Nephron progenitor cell (in vitro differentiated cells): ENCODE measurements around the gene MACROD2.
A peak's percentile ranks its signal among the peaks of the same experiment; 100 is the strongest.

ENCODE experiments used
- DNase-seq: peaks from one replicate; pipeline ENCODE4 v3.0.0; 2021
- H3K27ac Mint-ChIP-seq: 2 replicates; pipeline ENCODE4 v1.8.0; 2021; ENCODE audit warnings: mild to moderate bottlenecking, moderate library complexity, mixed read lengths
- H3K27me3 Mint-ChIP-seq: 2 replicates; pipeline ENCODE4 v1.8.0; 2021; ENCODE audit warnings: mild to moderate bottlenecking, low read depth, mixed read lengths; ENCODE audit not compliant: poor library complexity
- H3K36me3 Mint-ChIP-seq: 2 replicates; pipeline ENCODE4 v1.8.0; 2021; ENCODE audit warnings: low read depth, mixed read lengths
- H3K4me1 Mint-ChIP-seq: 2 replicates; pipeline ENCODE4 v1.8.0; 2021; ENCODE audit warnings: mixed read lengths
- H3K4me3 Mint-ChIP-seq: 2 replicates; pipeline ENCODE4 v1.8.0; 2021; ENCODE audit warnings: mild to moderate bottlenecking, moderate library complexity, mixed read lengths
- H3K9me3 Mint-ChIP-seq: 2 replicates; pipeline ENCODE4 v1.8.0; 2021; ENCODE audit warnings: mild to moderate bottlenecking, moderate library complexity, mixed read lengths
- TF ChIP-seq, protein P1 (sequence below): fragments of 200-600 bp; sonication (generic); IDR thresholded peaks from 2 replicates; pipeline ENCODE4 v1.5.0; 2021; ENCODE audit warnings: antibody characterized with exemption

Gene MACROD2

GRCh38 chr20:14178528-14178927 lies 183.2 kb downstream of the MACROD2 start:
- Mint-ChIP-seq H3K27me3 (peaks cover 4% of the 10 kb centered on the region), H3K4me3 (no peak overlapping the region), H3K4me1 (no peaks in the 10 kb centered on the region), H3K27ac (no peak overlapping the region), H3K36me3 (peaks cover 9% of the 10 kb centered on the region), H3K9me3 (peaks cover 23% of the 10 kb centered on the region)
- DNase-seq, result no peak
- TF ChIP-seq, protein P1, sequence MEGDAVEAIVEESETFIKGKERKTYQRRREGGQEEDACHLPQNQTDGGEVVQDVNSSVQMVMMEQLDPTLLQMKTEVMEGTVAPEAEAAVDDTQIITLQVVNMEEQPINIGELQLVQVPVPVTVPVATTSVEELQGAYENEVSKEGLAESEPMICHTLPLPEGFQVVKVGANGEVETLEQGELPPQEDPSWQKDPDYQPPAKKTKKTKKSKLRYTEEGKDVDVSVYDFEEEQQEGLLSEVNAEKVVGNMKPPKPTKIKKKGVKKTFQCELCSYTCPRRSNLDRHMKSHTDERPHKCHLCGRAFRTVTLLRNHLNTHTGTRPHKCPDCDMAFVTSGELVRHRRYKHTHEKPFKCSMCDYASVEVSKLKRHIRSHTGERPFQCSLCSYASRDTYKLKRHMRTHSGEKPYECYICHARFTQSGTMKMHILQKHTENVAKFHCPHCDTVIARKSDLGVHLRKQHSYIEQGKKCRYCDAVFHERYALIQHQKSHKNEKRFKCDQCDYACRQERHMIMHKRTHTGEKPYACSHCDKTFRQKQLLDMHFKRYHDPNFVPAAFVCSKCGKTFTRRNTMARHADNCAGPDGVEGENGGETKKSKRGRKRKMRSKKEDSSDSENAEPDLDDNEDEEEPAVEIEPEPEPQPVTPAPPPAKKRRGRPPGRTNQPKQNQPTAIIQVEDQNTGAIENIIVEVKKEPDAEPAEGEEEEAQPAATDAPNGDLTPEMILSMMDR, result no peak

DNA sequence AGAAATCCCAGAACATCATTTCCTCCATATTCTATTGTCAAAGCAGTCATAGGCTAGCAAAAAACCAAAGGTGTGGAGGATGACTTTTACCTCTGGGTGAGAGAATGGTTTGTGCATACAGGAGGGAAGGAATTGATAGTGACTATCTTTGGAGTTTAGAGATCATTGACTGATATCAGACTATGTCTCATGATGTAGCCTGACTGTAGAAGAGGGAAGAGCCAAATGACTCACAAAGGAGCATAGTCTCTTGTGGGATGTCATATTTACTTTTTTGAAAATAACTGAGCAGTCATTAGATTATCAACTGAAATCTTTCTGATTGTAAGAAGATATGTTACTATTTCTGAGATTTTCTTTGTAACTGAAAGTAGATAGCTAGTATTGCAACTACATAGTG lies 183.6 kb downstream of the MACROD2 start:
- Mint-ChIP-seq H3K9me3 (peaks cover 23% of the 10 kb centered on the region), H3K4me3 (no peak overlapping the region), H3K36me3 (peaks cover 8% of the 10 kb centered on the region), H3K27ac (no peak overlapping the region), H3K27me3 (peaks cover 4% of the 10 kb centered on the region), H3K4me1 (no peaks in the 10 kb centered on the region)
- TF ChIP-seq, protein P1, result no peak
- no peak for DNase-seq

DNA sequence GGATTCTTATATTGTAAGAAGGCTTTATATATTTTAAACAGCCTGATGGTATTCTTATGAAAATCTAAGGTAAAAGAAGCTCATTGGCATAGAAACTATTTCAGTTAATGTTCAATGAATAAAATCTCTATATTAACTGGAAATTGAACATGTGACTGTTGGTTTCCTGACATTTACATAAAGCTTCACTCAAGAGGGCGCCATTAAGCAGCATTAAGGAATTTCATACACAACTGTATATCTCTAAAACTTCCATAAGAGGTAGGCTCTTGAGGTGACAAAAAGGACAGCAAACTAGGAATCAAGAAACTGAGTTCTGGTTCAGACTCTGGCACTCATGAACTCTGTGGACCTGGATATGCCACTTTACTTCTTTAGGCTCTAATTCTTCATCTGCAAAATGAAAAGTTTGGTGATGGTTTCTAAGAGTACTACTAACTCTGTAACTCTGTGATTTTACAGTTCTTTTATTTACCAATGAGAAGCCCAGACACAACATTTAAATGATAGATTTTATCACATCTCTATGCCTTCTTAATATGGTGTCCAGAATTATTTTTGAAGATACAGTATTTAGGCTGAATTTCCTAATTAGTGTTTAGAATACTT lies 194.6 kb downstream of the MACROD2 start:
- TF ChIP-seq, protein P1, result peak; percentile 29
- Mint-ChIP-seq H3K9me3 (no peaks in the 10 kb centered on the region), H3K27me3 (no peaks in the 10 kb centered on the region), H3K4me1 (peaks cover 11% of the 10 kb centered on the region), H3K27ac (no peak overlapping the region), H3K36me3 (no peaks in the 10 kb centered on the region), H3K4me3 (no peak overlapping the region)
- DNase-seq, result no peak

- no peak for DNase-seq
- Mint-ChIP-seq H3K27me3 (peaks cover 3% of the 10 kb centered on the region), H3K36me3 (no peaks in the 10 kb centered on the region), H3K9me3 (no peaks in the 10 kb centered on the region), H3K4me3 (no peak overlapping the region), H3K4me1 (peaks cover 11% of the 10 kb centered on the region), H3K27ac (no peak overlapping the region)
- TF ChIP-seq, protein P1, result no peak
These were observed 196.2 kb downstream of the MACROD2 start for GRCh38 chr20:14191559-14191958.

- Mint-ChIP-seq H3K4me3 (no peak overlapping the region), H3K27ac (no peak overlapping the region), H3K36me3 (no peaks in the 10 kb centered on the region), H3K27me3 (peaks cover 3% of the 10 kb centered on the region), H3K4me1 (peaks cover 11% of the 10 kb centered on the region), H3K9me3 (no peaks in the 10 kb centered on the region)
- DNase-seq, result no peak
- TF ChIP-seq, protein P1, result no peak
These were observed 198.1 kb downstream of the MACROD2 start for GRCh38 chr20:14193443-14193842.

GRCh38 chr20:14193885-14194284 lies 198.6 kb downstream of the MACROD2 start:
- Mint-ChIP-seq H3K27me3 (peaks cover 3% of the 10 kb centered on the region), H3K27ac (no peak overlapping the region), H3K4me1 (peaks cover 14% of the 10 kb centered on the region), H3K4me3 (no peak overlapping the region), H3K9me3 (no peaks in the 10 kb centered on the region), H3K36me3 (no peaks in the 10 kb centered on the region)
- no peak for DNase-seq
- TF ChIP-seq, protein P1, result no peak
